IMR-90 (cell line): Measurements from ENCODE around the gene LARP1. TPM values are rescaled to one million over a fixed set of nuclear protein-coding genes. Genes with fewer than 3 reads are reported as not detected.

Experiments used
- ATAC-seq: fragments of 200-7000 bp; cut with Tn5 transposase; 2 replicates; pipeline ENCODE4 v1.9.1; 2020; ENCODE audit warnings: low read depth, mild to moderate bottlenecking, moderate library complexity
- BruUV-seq: library from RNA; stranded (reverse); fragments of 400-500 nt; replicated peaks from 2 replicates; lab custom pipeline; 2021; lab: Mats Ljungman, UMichigan
- CTCF ChIA-PET: fragments of 300-600 bp; formaldehyde crosslinking; extraction: SDS; loops from one replicate; lab custom pipeline; 2021; ENCODE audit warnings: antibody characterized with exemption; lab: Yijun Ruan, JAX
- POLR2A ChIA-PET: fragments of 300-600 bp; sonication (Branson Sonifier 250); formaldehyde crosslinking; loops from one replicate; lab custom pipeline; 2022; ENCODE audit warnings: antibody characterized with exemption; ENCODE audit not compliant: unreplicated experiment; lab: Charles Lee
- DNase-seq: peaks from one replicate; pipeline ENCODE4 v3.0.0; 2013
- H2AFZ ChIP-seq: replicated peaks from 2 replicates; pipeline ENCODE3; 2013; ENCODE audit warnings: low read length, mild to moderate bottlenecking; ENCODE audit not compliant: poor library complexity
- H2AK5ac ChIP-seq: 2 replicates; pipeline ENCODE4 v1.6.1; 2013; ENCODE audit warnings: low read depth, low read length, inconsistent platforms
- H2AK9ac ChIP-seq: replicated peaks from 2 replicates; pipeline ENCODE3; 2013; ENCODE audit warnings: mild to moderate bottlenecking, low read depth, low read length, moderate library complexity; ENCODE audit not compliant: poor library complexity
- H2BK120ac ChIP-seq: 2 replicates; pipeline ENCODE4 v1.6.1; 2013; ENCODE audit warnings: low read depth, low read length, inconsistent platforms
- H2BK15ac ChIP-seq: 3 replicates; pipeline ENCODE4 v1.6.1; 2013; ENCODE audit warnings: low read depth, low read length, inconsistent platforms
- H2BK20ac ChIP-seq: 2 replicates; pipeline ENCODE4 v1.6.1; 2013; ENCODE audit warnings: low read depth, mild to moderate bottlenecking, inconsistent platforms, low read length, moderate library complexity
- H2BK5ac ChIP-seq: 2 replicates; pipeline ENCODE4 v1.6.1; 2013; ENCODE audit warnings: mild to moderate bottlenecking, low read depth, low read length, inconsistent platforms; ENCODE audit not compliant: poor library complexity, severe bottlenecking
- H3K14ac ChIP-seq: replicated peaks from 2 replicates; pipeline ENCODE4 v1.6.1; 2013; ENCODE audit warnings: low read depth, low read length, inconsistent platforms
- H3K18ac ChIP-seq: 2 replicates; pipeline ENCODE4 v1.6.1; 2013; ENCODE audit warnings: low read depth, low read length, control low read depth
- H3K23ac ChIP-seq: 2 replicates; pipeline ENCODE4 v1.6.1; 2013; ENCODE audit warnings: low read depth, low read length, inconsistent platforms
- H3K27ac ChIP-seq: 2 replicates; pipeline ENCODE4 v1.5.1; 2013; ENCODE audit warnings: mild to moderate bottlenecking, control low read depth, low read length; ENCODE audit not compliant: insufficient read depth
- H3K27me3 ChIP-seq: 2 replicates; pipeline ENCODE4 v1.6.1; 2013; ENCODE audit warnings: low read length; ENCODE audit not compliant: control insufficient read depth, insufficient read depth
- H3K36me3 ChIP-seq: 2 replicates; pipeline ENCODE4 v1.6.1; 2013; ENCODE audit warnings: low read length, mixed read lengths; ENCODE audit not compliant: control insufficient read depth, insufficient read depth
- H3K4ac ChIP-seq: 2 replicates; pipeline ENCODE4 v1.6.1; 2013; ENCODE audit warnings: low read depth, low read length, inconsistent platforms
- H3K4me1 ChIP-seq: 2 replicates; pipeline ENCODE4 v1.6.1; 2013; ENCODE audit warnings: low read length, mixed read lengths; ENCODE audit not compliant: control insufficient read depth, insufficient read depth
- H3K4me2 ChIP-seq: 2 replicates; pipeline ENCODE4 v1.6.1; 2013; ENCODE audit warnings: low read depth, mild to moderate bottlenecking, control low read depth, low read length, moderate library complexity
- H3K4me3 ChIP-seq: 2 replicates; pipeline ENCODE4 v1.5.1; 2013; ENCODE audit warnings: low read depth, mild to moderate bottlenecking, control low read depth, low read length, moderate library complexity; ENCODE audit not compliant: insufficient read depth
- H3K56ac ChIP-seq: 2 replicates; pipeline ENCODE4 v1.6.1; 2013; ENCODE audit warnings: low read length, inconsistent platforms; ENCODE audit not compliant: insufficient read depth; ENCODE audit errors: extremely low read depth
- H3K79me1 ChIP-seq, 2 experiments: 2 replicates each; pipeline ENCODE4 v1.6.1; 2013; ENCODE audit warnings: low read length in 2 of 2, inconsistent platforms in 1 of 2, low read depth in 1 of 2
- H3K9ac ChIP-seq: 2 replicates; pipeline ENCODE4 v1.6.1; 2013; ENCODE audit warnings: low read depth, low read length, control low read depth
- H3K9me1 ChIP-seq: 2 replicates; pipeline ENCODE4 v1.6.1; 2013; ENCODE audit warnings: low read length, inconsistent platforms; ENCODE audit not compliant: insufficient read depth
- H3K9me3 ChIP-seq: 2 replicates; pipeline ENCODE4 v1.6.1; 2013; ENCODE audit warnings: low read length; ENCODE audit not compliant: control insufficient read depth, insufficient read depth
- H4K20me1 ChIP-seq: 2 replicates; pipeline ENCODE4 v1.6.1; 2013; ENCODE audit warnings: low read length, inconsistent platforms; ENCODE audit not compliant: insufficient read depth
- H4K5ac ChIP-seq: 2 replicates; pipeline ENCODE4 v1.6.1; 2013; ENCODE audit warnings: mild to moderate bottlenecking, low read depth, low read length, control low read depth
- H4K8ac ChIP-seq, 2 experiments: 2 replicates each; pipeline ENCODE4 v1.6.1; 2013; ENCODE audit warnings: low read depth in 2 of 2, low read length in 2 of 2, control low read depth in 1 of 2, inconsistent platforms in 1 of 2
- H4K91ac ChIP-seq: 2 replicates; pipeline ENCODE4 v1.6.1; 2013; ENCODE audit warnings: low read depth, low read length, inconsistent platforms; ENCODE audit not compliant: insufficient read depth
- ELK1 ChIP-seq: fragments of 150-350 bp; IDR thresholded peaks from 2 replicates; pipeline ENCODE4 v1.6.1; 2016; ENCODE audit warnings: low read depth, mild to moderate bottlenecking, low read length, moderate library complexity, borderline replicate concordance
- MAFK ChIP-seq: IDR thresholded peaks from 2 replicates; pipeline ENCODE4 v1.6.1; 2012; ENCODE audit warnings: low read depth, low read length, improper control_type of control experiment
- NFE2L2 ChIP-seq: fragments of 150-350 bp; IDR thresholded peaks from 2 replicates; pipeline ENCODE4 v1.6.1; 2016; ENCODE audit warnings: low read depth, mild to moderate bottlenecking, low read length
- WGBS, 2 experiments: methylation state at CpG; one replicate each; pipeline versions ENCODE4 v1.1.5 to v1.1.7; 2013; ENCODE audit warnings: missing lambda C conversion rate in 2 of 2; ENCODE audit not compliant: insufficient read length in 1 of 2; ENCODE audit errors: extremely low coverage in 2 of 2; 5-methylcytosine and 5-hydroxymethylcytosine counted together
- dilution Hi-C: fragments of 300-500 bp; cut with HindIII; formaldehyde crosslinking; loops from one replicate; pipeline ENCODE4 v1.14.3; 2018; ENCODE audit warnings: low sequenced_read_pairs; ENCODE audit not compliant: unreplicated experiment
- in situ Hi-C: fragments of 300-500 bp; cut with MboI; formaldehyde crosslinking; loops from 3 replicates; pipeline ENCODE4 v1.14.3; 2019; ENCODE audit warnings: low sequenced_read_pairs, inconsistent platforms, mixed read lengths
- intact Hi-C: fragments of 100-400 bp; cut with micrococcal nuclease; formaldehyde crosslinking; loops from 2 replicates; pipeline ENCODE4 v1.10.0; 2022
- polyA plus RNA-seq, 3 experiments: library from polyadenylated mRNA; depleted of rRNA; stranded (reverse); fragments of >200 nt; gene quantifications; 2 replicates each; pipeline ENCODE4 v1.2.3, GENCODE V29; 2012; ENCODE audit warnings: low replicate concordance in 1 of 3
- total RNA-seq: library from RNA; depleted of rRNA; stranded (reverse); fragments of >200 nt; gene quantifications from 2 replicates; pipeline ENCODE4 v1.2.3, GENCODE V29; 2012

Gene LARP1
- total and polyA plus RNA-seq, 2 of the 4 experiments (the other 2 are of a cell fraction), result 47.3 to 77.4 TPM

- Histone ChIP-seq H3K18ac (no peak overlapping the region), H2AFZ (no peak overlapping the region), H3K56ac (no peak overlapping the region), H3K4me3 (no peak overlapping the region), H4K8ac (no peak overlapping the region), H4K20me1 (peaks cover 12% of the 10 kb centered on the region; the same call in 1 of the 2 replicates), H2BK5ac (no peak overlapping the region), H3K4me1 (peaks cover 4% of the 10 kb centered on the region; the same call in 1 of the 2 replicates), H3K79me1 (peaks cover 36 to 50% of the 10 kb centered on the region in 2 experiments), H3K9ac (no peak overlapping the region), H4K91ac (no peak overlapping the region), H3K27me3 (no peaks in the 10 kb centered on the region), H3K36me3 (peaks cover 62% of the 10 kb centered on the region), H2AK9ac (no peak overlapping the region), H3K23ac (no peak overlapping the region), H3K4ac (no peak overlapping the region), H3K4me2 (no peak overlapping the region), H3K14ac (no peak overlapping the region), H2AK5ac (no peak overlapping the region), H3K9me3 (no peaks in the 10 kb centered on the region), H2BK20ac (no peak overlapping the region), H3K27ac (no peak overlapping the region), H4K5ac (no peak overlapping the region), H2BK15ac (no peak overlapping the region), H2BK120ac (no peak overlapping the region), H3K9me1 (peaks cover 18% of the 10 kb centered on the region)
- ATAC-seq, result no peak
- in situ Hi-C loops, result loop anchor here (25.0 kb wide), 1 partner anchor 344 kb away; no protein-coding TSS in a partner anchor
- dilution Hi-C loops, result no loop called here
- WGBS, 2 experiments, result no CpG with 5 or more reads among the region's 4 CpGs
- ChIA-PET CTCF (no interaction called here), POLR2A (no interaction called here)
- intact Hi-C loops, result no loop called here
- no peak for DNase-seq
- TF ChIP-seq ELK1 (no peak), MAFK (no peak), NFE2L2 (no peak)
- BruUV-seq, result no TSS peak
These were observed 51.0 kb downstream of the LARP1 start for GRCh38 chr5:154806176-154806575.
